Effector CD8-positive, alpha-beta T cell (primary cell): ENCODE results near the gene SMYD3.

Experiments
- DNase-seq: peaks from one replicate; lab custom pipeline; 2025; lab: John Stamatoyannopoulos, UW

SMYD3 gene

GRCh38 chr1:246214708-246215509 is 292.2 kb downstream of the SMYD3 start:
- no peak for DNase-seq

- no peak for DNase-seq
Observed at GRCh38 chr1:246213947-246214346, 293.1 kb downstream of the SMYD3 start.

GRCh38 chr1:246213502-246213901 is 293.6 kb downstream of the SMYD3 start:
- DNase-seq: no peak

GRCh38 chr1:246213036-246213435 is 294.0 kb downstream of the SMYD3 start:
- DNase-seq: no peak

GRCh38 chr1:246212013-246212412 is 295.1 kb downstream of the SMYD3 start:
- no peak for DNase-seq

GRCh38 chr1:246210756-246211155 is 296.3 kb downstream of the SMYD3 start:
- DNase-seq: no peak

- DNase-seq: no peak
Observed at GRCh38 chr1:246208105-246208504, 299.0 kb downstream of the SMYD3 start.

GRCh38 chr1:246203180-246203579 is 303.9 kb downstream of the SMYD3 start:
- DNase-seq: no peak

- DNase-seq: no peak
Observed at GRCh38 chr1:246200738-246201137, 306.3 kb downstream of the SMYD3 start.

GRCh38 chr1:246200225-246200624 is 306.9 kb downstream of the SMYD3 start:
- DNase-seq: no peak

- DNase-seq: no peak
Observed at GRCh38 chr1:246199086-246199645, 307.9 kb downstream of the SMYD3 start.

GRCh38 chr1:246198115-246198816 is 308.8 kb downstream of the SMYD3 start:
- no peak for DNase-seq

- DNase-seq: no peak
Observed at GRCh38 chr1:246197076-246197475, 310.0 kb downstream of the SMYD3 start.

GRCh38 chr1:246195296-246195695 is 311.8 kb downstream of the SMYD3 start:
- no peak for DNase-seq

- no peak for DNase-seq
Observed at GRCh38 chr1:246193537-246193936, 313.5 kb downstream of the SMYD3 start.

- DNase-seq: no peak
Observed at GRCh38 chr1:246189126-246189525, 318.0 kb downstream of the SMYD3 start.

GRCh38 chr1:246187834-246188372 is 319.2 kb downstream of the SMYD3 start:
- DNase-seq: no peak

GRCh38 chr1:246184503-246184902 is 322.6 kb downstream of the SMYD3 start:
- DNase-seq: no peak

- DNase-seq: no peak
Observed at GRCh38 chr1:246182149-246182851, 324.8 kb downstream of the SMYD3 start.

- no peak for DNase-seq
Observed at GRCh38 chr1:246181241-246181640, 325.8 kb downstream of the SMYD3 start.

GRCh38 chr1:246179401-246179800 is 327.7 kb downstream of the SMYD3 start:
- DNase-seq: no peak

- no peak for DNase-seq
Observed at GRCh38 chr1:246178717-246179311, 328.3 kb downstream of the SMYD3 start.
